Cardiac muscle cell (in vitro differentiated cells and primary cell): ENCODE results near the gene INSC. TPM values are rescaled to one million over a fixed set of nuclear protein-coding genes. Genes with fewer than 3 reads are reported as not detected.

Source experiments
- DNase-seq, 2 donors: peaks; one replicate each; pipeline versions ENCODE4 v3.0.0 to v3.0.0-alpha.2; 2010 to 2017; ENCODE audit warnings: low read depth in 1 of 2, low spot score in 1 of 2
- H3K27ac ChIP-seq: fragments of 200-600 bp; sonication (generic); 2 replicates; pipeline ENCODE4 v1.5.1; 2016
- H3K27me3 ChIP-seq: fragments of 200-600 bp; sonication (generic); 2 replicates; pipeline ENCODE4 v1.6.0; 2016; ENCODE audit warnings: control low read depth
- H3K36me3 ChIP-seq: fragments of 200-600 bp; sonication (generic); 2 replicates; pipeline ENCODE4 v1.5.1; 2016; ENCODE audit warnings: control low read depth
- H3K4me1 ChIP-seq: fragments of 200-600 bp; sonication (generic); 2 replicates; pipeline ENCODE4 v1.8.1; 2017; ENCODE audit warnings: low read depth, mild to moderate bottlenecking, mixed run types
- H3K4me3 ChIP-seq: fragments of 200-600 bp; sonication (generic); 2 replicates; pipeline ENCODE4 v1.5.1; 2016; ENCODE audit warnings: mild to moderate bottlenecking
- H3K9me3 ChIP-seq: fragments of 200-600 bp; sonication (generic); 2 replicates; pipeline ENCODE4 v1.5.1; 2017; ENCODE audit warnings: low read depth, mild to moderate bottlenecking, control low read depth
- CTCF ChIP-seq: IDR thresholded peaks from 2 replicates; pipeline ENCODE4 v1.5.1; 2012; ENCODE audit warnings: low read depth, mild to moderate bottlenecking, low read length
- polyA plus RNA-seq: library from polyadenylated mRNA; unstranded; fragments of >200 nt; fragmentation: Nextera tagmentation; extraction: Ambion mirVana; gene quantifications from 2 replicates; pipeline ENCODE4 v1.2.1, GENCODE V29; 2016
- total RNA-seq: library from RNA; depleted of rRNA; stranded (reverse); fragments of >200 nt; gene quantifications from 2 replicates; pipeline ENCODE4 v1.2.3, GENCODE V29; 2016

Gene INSC
- total and polyA plus RNA-seq, 2 experiments from 2014 or later: not detected

- DNase-seq: no peak
- H3K4me1 ChIP-seq: no peaks in the 10 kb centered on the region
- H3K9me3 ChIP-seq: no peaks in the 10 kb centered on the region
- no peaks in the 10 kb centered on the region for H3K36me3 ChIP-seq
- H3K27me3 ChIP-seq: no peaks in the 10 kb centered on the region
- no peak overlapping the region for H3K4me3 ChIP-seq
- no peak for TF ChIP-seq CTCF
- H3K27ac ChIP-seq: no peak overlapping the region
These were observed 80.1 kb downstream of the INSC start for GRCh38 chr11:15194671-15195415.

- DNase-seq: no peak
- Histone ChIP-seq H3K27me3 (no peaks in the 10 kb centered on the region), H3K9me3 (no peaks in the 10 kb centered on the region), H3K4me3 (no peak overlapping the region), H3K36me3 (no peaks in the 10 kb centered on the region), H3K4me1 (no peaks in the 10 kb centered on the region), H3K27ac (no peak overlapping the region)
- TF ChIP-seq CTCF: no peak
These were observed 80.9 kb downstream of the INSC start for GRCh38 chr11:15195454-15196200.

DNA sequence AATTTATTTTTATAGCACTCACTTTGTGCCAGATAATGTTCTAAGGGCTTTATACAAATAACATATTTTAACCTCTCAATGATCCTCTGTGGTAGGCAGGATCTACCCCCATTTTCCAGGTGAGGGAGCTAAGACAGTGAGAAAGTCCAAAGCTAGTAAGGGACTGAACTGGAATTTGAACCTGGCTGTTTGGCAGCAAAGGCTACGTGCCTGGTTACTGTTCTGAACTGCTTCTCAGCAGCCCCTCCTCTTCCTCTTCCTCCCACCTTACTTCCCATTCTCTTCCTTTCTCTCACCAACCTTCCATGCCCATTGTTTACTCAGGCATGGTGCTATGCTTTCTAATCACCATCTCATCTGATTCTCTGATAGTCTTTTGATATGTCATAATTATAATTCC lies 82.0 kb downstream of the INSC start:
- Histone ChIP-seq H3K27ac (no peak overlapping the region), H3K9me3 (no peaks in the 10 kb centered on the region), H3K4me1 (no peaks in the 10 kb centered on the region), H3K27me3 (no peaks in the 10 kb centered on the region), H3K36me3 (no peaks in the 10 kb centered on the region), H3K4me3 (no peak overlapping the region)
- no peak for TF ChIP-seq CTCF
- no peak for DNase-seq

DNA sequence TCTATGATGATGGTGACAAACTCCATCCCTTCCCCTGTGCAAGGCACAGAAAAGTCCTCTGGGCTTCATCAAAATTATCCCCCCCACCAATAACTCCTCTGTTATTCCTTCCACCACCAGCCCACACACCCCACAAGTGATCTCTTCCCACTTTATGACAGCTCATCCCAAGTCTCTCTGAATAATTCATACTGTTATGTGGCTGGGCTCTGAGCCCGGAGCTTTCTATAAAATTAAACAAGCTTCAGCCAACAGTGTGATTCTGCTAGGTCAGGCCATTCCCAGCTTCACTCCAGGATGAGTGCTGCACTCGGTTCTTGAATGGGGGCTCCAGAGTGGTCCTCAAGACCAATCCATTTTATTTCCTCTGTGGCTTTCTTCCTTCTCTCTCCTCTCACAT lies 83.0 kb downstream of the INSC start:
- Histone ChIP-seq H3K27me3 (no peaks in the 10 kb centered on the region), H3K27ac (no peak overlapping the region), H3K36me3 (no peaks in the 10 kb centered on the region), H3K4me3 (no peak overlapping the region), H3K4me1 (no peaks in the 10 kb centered on the region), H3K9me3 (no peaks in the 10 kb centered on the region)
- TF ChIP-seq CTCF: no peak
- DNase-seq: no peak

DNA sequence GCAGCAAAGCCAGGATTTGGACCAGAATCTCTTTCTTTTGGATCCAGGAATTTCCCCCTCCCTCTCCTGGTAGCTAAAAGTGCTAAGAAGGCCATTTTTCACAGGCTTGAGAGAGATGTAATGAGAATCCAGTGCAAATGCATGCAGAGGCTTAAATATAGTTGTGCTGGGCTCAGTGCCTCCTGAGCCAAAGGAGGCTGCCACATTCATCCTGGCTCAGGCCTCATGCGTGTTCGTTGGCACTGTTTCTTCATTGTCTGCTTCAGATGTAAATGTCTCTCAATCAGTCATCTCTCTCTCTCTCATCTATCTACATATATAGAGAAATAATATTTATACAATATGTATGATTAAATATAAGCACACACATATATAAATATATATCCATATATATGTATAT lies 83.6 kb downstream of the INSC start:
- Histone ChIP-seq H3K4me3 (no peak overlapping the region), H3K27ac (no peak overlapping the region), H3K4me1 (no peaks in the 10 kb centered on the region), H3K36me3 (no peaks in the 10 kb centered on the region), H3K27me3 (no peaks in the 10 kb centered on the region), H3K9me3 (no peaks in the 10 kb centered on the region)
- TF ChIP-seq CTCF: no peak
- DNase-seq: no peak
